Gastroesophageal sphincter (tissue), 4 donors: ENCODE data around the gene TMEM145. TPM values are rescaled to one million over a fixed set of nuclear protein-coding genes. Genes with fewer than 3 reads are reported as not detected.

Source experiments
- ATAC-seq: fragments of 150-250 bp; one replicate; pipeline ENCODE4 v1.9.1; 2016; ENCODE audit warnings: mild to moderate bottlenecking, moderate library complexity
- H3K27ac ChIP-seq, 4 donors: fragments of 200-600 bp; sonication (generic) in 3 of 4; 1 replicate in 3 of 4; 2 replicates in 1 of 4; pipeline ENCODE4 v1.5.1; 2016 to 2019
- H3K27me3 ChIP-seq: fragments of 200-600 bp; sonication (generic); one replicate; pipeline ENCODE4 v1.5.1; 2019
- H3K36me3 ChIP-seq, 2 donors: fragments of 200-600 bp; sonication (generic); one replicate each; pipeline ENCODE4 v1.5.1; 2019; ENCODE audit warnings: control low read depth in 1 of 2
- H3K4me1 ChIP-seq, 3 donors: fragments of 200-600 bp; sonication (generic); 1 replicate in 2 of 3; 2 replicates in 1 of 3; pipeline ENCODE4 v1.5.1; 2016 to 2019; ENCODE audit warnings: control low read depth in 2 of 3
- H3K4me3 ChIP-seq, 2 donors: fragments of 200-600 bp; sonication (generic); one replicate each; pipeline ENCODE4 v1.5.1; 2019; ENCODE audit warnings: mild to moderate bottlenecking in 1 of 2, moderate library complexity in 1 of 2
- H3K9me3 ChIP-seq, 3 donors: fragments of 200-600 bp; sonication (generic); one replicate each; pipeline ENCODE4 v1.5.1; 2017 to 2019; ENCODE audit warnings: control low read depth in 2 of 3
- CTCF ChIP-seq, 4 experiments: fragments of 200-600 bp in 2 of 4; fragments of 450-650 bp in 2 of 4; sonication (generic) in 1 of 4; IDR thresholded peaks; one replicate each; pipeline ENCODE4 v1.5.1; 2017 to 2019; ENCODE audit warnings: antibody characterized with exemption in 4 of 4, mild to moderate bottlenecking in 2 of 4, moderate library complexity in 2 of 4
- EP300 ChIP-seq: sonication (generic); formaldehyde crosslinking; IDR thresholded peaks from one replicate; pipeline ENCODE4 v1.6.1; 2017; ENCODE audit warnings: antibody characterized with exemption, mild to moderate bottlenecking
- POLR2A ChIP-seq, 2 donors: fragments of 450-650 bp; IDR thresholded peaks; one replicate each; pipeline ENCODE4 v1.6.1; 2017; ENCODE audit warnings: antibody characterized with exemption in 2 of 2, mild to moderate bottlenecking in 2 of 2, moderate library complexity in 1 of 2
- POLR2AphosphoS5 ChIP-seq: sonication (generic); formaldehyde crosslinking; IDR thresholded peaks from one replicate; pipeline ENCODE4 v1.6.1; 2017; ENCODE audit warnings: antibody characterized with exemption
- WGBS, 2 donors: methylation state at CpG; one replicate each; pipeline ENCODE4 v1.1.5; 2018; ENCODE audit warnings: low coverage in 1 of 2; 5-methylcytosine and 5-hydroxymethylcytosine counted together
- total RNA-seq, 4 donors: library from RNA; depleted of rRNA; stranded (reverse); fragments of >200 nt; gene quantifications; one replicate each; pipeline ENCODE4 v1.1.0, GENCODE V29; 2016

The TMEM145 gene
- total RNA-seq, 4 donors from 2014 or later: 0.27 TPM; not detected in 3

- TF ChIP-seq POLR2A (IDR thresholded peaks at IDR 0.05) (no peak), CTCF (IDR thresholded peaks at IDR 0.05) (peak in 1 of 4 experiments; percentile 15)
These were observed 44.2 kb upstream of the TMEM145 start, which contains the start of gene CIC for GRCh38 chr19:42268704-42269477. CIC (plus strand) TSS chr19:42269252; CDS start chr19:42271784, 2,532 bp downstream.

GRCh38 chr19:42269478-42270345 lies 43.4 kb upstream of the TMEM145 start:
- no peaks in the 10 kb centered on the region for H3K27me3 ChIP-seq
- no peaks in the 10 kb centered on the region for H3K9me3 ChIP-seq
- peak overlapping the region; percentile 88 to 97 (median 91) for H3K27ac ChIP-seq
- H3K4me3 ChIP-seq: peak overlapping the region; percentile 64 to 87
- TF ChIP-seq EP300 (no peak), POLR2A (IDR thresholded peaks at IDR 0.05) (no peak), POLR2AphosphoS5 (no peak), CTCF (IDR thresholded peaks at IDR 0.05) (no peak)
- peaks cover 0 to 35% of the 10 kb centered on the region in 2 donors for H3K36me3 ChIP-seq
- 18% methylated on average over 5 to 10 of the region's 10 CpGs for WGBS, 2 donors
- no peak for ATAC-seq
- H3K4me1 ChIP-seq: peaks cover 0 to 58% (median 23%) of the 10 kb centered on the region in 3 donors

More at GRCh38 chr19:42268704-42269477, 44.2 kb upstream of the TMEM145 start, which contains the start of gene CIC:
- no peaks in the 10 kb centered on the region for H3K27me3 ChIP-seq
- WGBS, 2 donors: 0% methylated on average over 3 to 11 of the region's 52 CpGs
- no peaks in the 10 kb centered on the region for H3K9me3 ChIP-seq
- ATAC-seq: peak; percentile 92
- H3K4me1 ChIP-seq: peaks cover 0 to 50% (median 23%) of the 10 kb centered on the region in 3 donors
- H3K36me3 ChIP-seq: peaks cover 0 to 26% of the 10 kb centered on the region in 2 donors
- H3K27ac ChIP-seq: peak within 1 kb of the TSS; percentile 92 to 99 (median 98)
- peak within 1 kb of the TSS; percentile 71 to 87 for H3K4me3 ChIP-seq

DNA sequence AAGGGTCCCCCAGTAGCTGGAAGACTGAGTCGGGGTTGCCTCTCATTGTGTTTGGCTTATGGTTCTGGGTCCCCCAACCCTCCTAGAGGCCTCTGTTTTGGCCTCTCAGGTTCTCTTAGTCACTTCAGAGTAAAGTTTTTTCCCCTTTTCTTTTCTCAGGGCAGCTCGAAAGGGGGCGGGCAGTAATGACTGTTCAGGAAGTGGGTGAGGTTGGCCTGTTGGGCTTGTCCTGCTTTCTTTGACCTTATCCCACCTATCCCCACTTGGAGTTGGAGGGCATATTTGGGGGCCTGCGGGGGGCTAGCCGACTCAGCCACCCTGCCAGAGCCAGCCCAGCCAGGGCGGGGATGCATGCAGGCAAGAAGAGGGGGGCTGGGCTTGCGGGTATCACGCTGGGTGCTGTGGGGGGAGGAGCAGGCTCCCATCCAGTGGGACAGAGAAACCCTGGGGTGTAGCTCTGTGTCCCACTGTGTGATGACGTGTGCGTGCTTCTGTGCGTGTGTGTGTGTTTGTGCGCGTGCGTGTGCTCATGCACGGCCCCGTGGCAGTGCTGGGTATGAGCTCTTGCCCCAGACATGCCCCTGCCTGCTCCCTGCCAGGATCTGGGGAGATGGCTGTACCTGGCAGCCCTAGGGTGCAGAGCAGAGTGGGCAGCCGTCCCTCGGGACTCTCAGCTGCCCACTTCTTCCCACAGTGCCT lies 42.6 kb upstream of the TMEM145 start:
- peaks cover 0 to 41% of the 10 kb centered on the region in 2 donors for H3K36me3 ChIP-seq
- peak overlapping the region; percentile 64 to 87 for H3K4me3 ChIP-seq
- TF ChIP-seq EP300 (no peak), CTCF (IDR thresholded peaks at IDR 0.05) (peak in 1 of 4 experiments; percentile 3), POLR2A (IDR thresholded peaks at IDR 0.05) (no peak), POLR2AphosphoS5 (peak; percentile 30)
- no peaks in the 10 kb centered on the region for H3K9me3 ChIP-seq
- H3K4me1 ChIP-seq: peaks cover 0 to 66% (median 28%) of the 10 kb centered on the region in 3 donors
- H3K27ac ChIP-seq: peak overlapping the region; percentile 88 to 97 (median 91)
- ATAC-seq: no peak
- 0% methylated on average over 3 of the region's 18 CpGs; no CpG with 5 or more reads in 1 of the 2 donors for WGBS, 2 donors
- no peaks in the 10 kb centered on the region for H3K27me3 ChIP-seq

DNA sequence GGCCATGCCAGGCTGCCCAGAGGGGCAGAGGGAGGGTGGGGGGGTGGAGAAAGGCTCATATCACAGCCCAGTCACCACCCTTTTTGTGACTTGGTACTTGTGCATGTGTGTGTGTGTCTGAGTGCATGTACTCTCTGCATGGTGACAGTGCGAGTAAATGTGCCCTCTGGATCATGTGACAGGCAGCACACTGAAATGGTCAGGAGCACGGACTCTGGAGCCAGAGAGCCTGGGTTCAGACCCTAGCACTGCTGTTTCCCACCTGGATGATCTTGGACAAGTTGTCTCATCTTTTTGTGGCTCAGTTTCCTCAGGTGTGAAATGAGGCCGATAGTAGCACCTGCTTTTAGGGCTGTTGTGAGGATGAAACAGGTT lies 42.1 kb upstream of the TMEM145 start:
- Histone ChIP-seq H3K9me3 (no peaks in the 10 kb centered on the region), H3K27ac (peak overlapping the region; percentile 88 to 97 (median 91)), H3K4me1 (peaks cover 0 to 71% (median 28%) of the 10 kb centered on the region in 3 donors), H3K27me3 (no peaks in the 10 kb centered on the region), H3K4me3 (peak overlapping the region; percentile 64 to 87), H3K36me3 (peaks cover 0 to 46% of the 10 kb centered on the region in 2 donors)
- no peak for ATAC-seq
- TF ChIP-seq CTCF (IDR thresholded peaks at IDR 0.05) (no peak), POLR2A (IDR thresholded peaks at IDR 0.05) (no peak), POLR2AphosphoS5 (no peak), EP300 (no peak)
- WGBS, 2 donors: 10 to 14% methylated on average over 1 to 2 of the region's 3 CpGs
